Stimulated activated memory B cell treated with anti-CD40 and anti-IgM and Interleukin-4, amounts not matched to agents 10 μg/mL and 1 μg/mL and 100 μg/mL, for 72 hours (primary cell): ENCODE measurements around the gene SPTBN1.

Experiments used
- ATAC-seq: fragments of 150-1000 bp; cut with Tn5 transposase; 2 replicates; pipeline ENCODE4 v1.10.0; 2021
- H3K27ac Mint-ChIP-seq: one replicate; pipeline ENCODE4 v1.8.0; 2022; ENCODE audit warnings: mild to moderate bottlenecking, mixed read lengths
- H3K27me3 Mint-ChIP-seq: one replicate; pipeline ENCODE4 v1.8.0; 2022; ENCODE audit warnings: mixed read lengths
- H3K36me3 Mint-ChIP-seq: one replicate; pipeline ENCODE4 v1.8.0; 2022; ENCODE audit warnings: mixed read lengths
- H3K4me1 Mint-ChIP-seq: one replicate; pipeline ENCODE4 v1.8.0; 2022; ENCODE audit warnings: mixed read lengths
- H3K4me3 Mint-ChIP-seq: one replicate; pipeline ENCODE4 v1.8.0; 2022; ENCODE audit warnings: mild to moderate bottlenecking, moderate library complexity, mixed read lengths
- H3K9me3 Mint-ChIP-seq: one replicate; pipeline ENCODE4 v1.8.0; 2022; ENCODE audit warnings: mixed read lengths

The SPTBN1 gene

GRCh38 chr2:54708584-54709335, 252.6 kb downstream of the SPTBN1 start:
- Mint-ChIP-seq H3K4me3 (peak overlapping the region; percentile 84), H3K27me3 (peaks cover 8% of the 10 kb centered on the region), H3K27ac (peak overlapping the region; percentile 62), H3K9me3 (no peaks in the 10 kb centered on the region), H3K36me3 (no peaks in the 10 kb centered on the region), H3K4me1 (peaks cover 21% of the 10 kb centered on the region)
- peak; percentile 69 for ATAC-seq

GRCh38 chr2:54709336-54709809, 253.2 kb downstream of the SPTBN1 start:
- Mint-ChIP-seq H3K9me3 (no peaks in the 10 kb centered on the region), H3K27ac (peak overlapping the region; percentile 62)

DNA sequence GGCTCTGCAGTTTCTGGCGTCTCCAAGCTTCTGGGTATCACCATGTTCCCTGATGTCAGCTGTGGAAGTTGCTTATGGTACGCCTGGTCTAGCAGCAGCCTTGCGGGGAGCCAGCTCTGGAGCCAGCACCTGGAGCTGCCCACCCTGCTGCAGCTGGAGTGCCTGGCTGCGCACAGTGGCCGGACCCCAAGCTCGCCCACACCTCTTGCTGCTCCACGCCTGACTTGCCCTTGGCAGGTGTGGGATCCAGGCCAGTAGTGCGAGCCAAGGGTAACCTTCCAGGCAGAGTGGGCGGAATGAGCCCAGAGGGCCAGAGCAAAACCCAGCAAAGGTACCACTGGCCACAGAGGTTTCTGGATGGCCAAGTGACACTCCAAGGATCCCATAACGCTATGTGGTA, 254.1 kb downstream of the SPTBN1 start:
- Mint-ChIP-seq H3K27me3 (peaks cover 8% of the 10 kb centered on the region), H3K4me1 (peaks cover 21% of the 10 kb centered on the region), H3K36me3 (no peaks in the 10 kb centered on the region), H3K9me3 (no peaks in the 10 kb centered on the region), H3K4me3 (peak overlapping the region; percentile 57), H3K27ac (peak overlapping the region; percentile 54)
- no peak for ATAC-seq

More at GRCh38 chr2:54709336-54709809, 253.2 kb downstream of the SPTBN1 start:
- H3K4me3 Mint-ChIP-seq: peak overlapping the region; percentile 84
- peaks cover 8% of the 10 kb centered on the region for H3K27me3 Mint-ChIP-seq
- H3K36me3 Mint-ChIP-seq: no peaks in the 10 kb centered on the region
- peak; percentile 73 for ATAC-seq
- peaks cover 21% of the 10 kb centered on the region for H3K4me1 Mint-ChIP-seq

GRCh38 chr2:54712516-54712915, 256.4 kb downstream of the SPTBN1 start:
- peaks cover 21% of the 10 kb centered on the region for H3K4me1 Mint-ChIP-seq
- H3K9me3 Mint-ChIP-seq: no peaks in the 10 kb centered on the region
- no peak for ATAC-seq
- no peak overlapping the region for H3K27ac Mint-ChIP-seq
- H3K36me3 Mint-ChIP-seq: no peaks in the 10 kb centered on the region
- no peak overlapping the region for H3K4me3 Mint-ChIP-seq
- peaks cover 8% of the 10 kb centered on the region for H3K27me3 Mint-ChIP-seq

GRCh38 chr2:54714996-54715395, 258.9 kb downstream of the SPTBN1 start:
- H3K4me3 Mint-ChIP-seq: no peak overlapping the region
- H3K27me3 Mint-ChIP-seq: peaks cover 7% of the 10 kb centered on the region
- H3K36me3 Mint-ChIP-seq: no peaks in the 10 kb centered on the region
- H3K9me3 Mint-ChIP-seq: no peaks in the 10 kb centered on the region
- H3K4me1 Mint-ChIP-seq: peaks cover 6% of the 10 kb centered on the region
- no peak overlapping the region for H3K27ac Mint-ChIP-seq
- no peak for ATAC-seq

DNA sequence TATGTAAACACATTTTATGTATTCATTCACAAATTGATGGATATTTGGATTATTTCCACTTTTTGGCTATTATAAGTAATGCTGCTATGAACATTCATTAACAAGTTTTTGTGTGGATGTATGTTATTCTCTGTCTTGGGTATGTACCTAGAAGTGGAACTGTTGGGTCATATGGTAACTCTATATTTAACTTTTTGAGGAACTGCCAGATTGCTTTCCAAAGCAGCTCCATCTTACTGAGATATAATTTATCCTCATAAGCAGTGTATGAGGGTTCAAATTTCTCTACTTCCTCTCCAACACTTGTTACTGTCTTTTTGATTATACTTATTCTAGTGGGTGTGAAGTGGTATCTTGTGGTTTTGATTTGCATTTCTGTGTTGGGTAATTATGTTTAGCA, 260.2 kb downstream of the SPTBN1 start:
- Mint-ChIP-seq H3K4me1 (no peaks in the 10 kb centered on the region), H3K36me3 (no peaks in the 10 kb centered on the region), H3K27ac (no peak overlapping the region), H3K9me3 (no peaks in the 10 kb centered on the region), H3K27me3 (no peaks in the 10 kb centered on the region), H3K4me3 (no peak overlapping the region)
- ATAC-seq: no peak

DNA sequence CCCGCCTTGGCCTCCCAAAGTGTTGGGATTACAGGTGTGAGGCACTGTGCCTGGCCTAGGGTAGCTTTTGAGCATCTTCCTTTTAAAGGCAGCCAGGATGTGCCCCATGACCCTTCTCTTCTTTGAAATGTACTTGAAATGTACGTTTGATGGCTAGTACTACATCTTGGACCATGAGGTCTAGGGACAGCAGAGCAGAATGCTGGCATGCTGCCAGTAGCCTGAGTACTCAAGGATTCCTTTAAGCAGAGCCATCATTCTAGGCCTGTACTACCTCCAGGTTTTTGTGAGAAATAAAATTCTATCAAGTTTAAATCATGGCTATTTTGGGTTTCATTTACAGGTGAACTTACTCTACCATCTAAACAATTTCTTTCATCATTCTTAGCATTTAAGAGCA, 264.4 kb downstream of the SPTBN1 start:
- Mint-ChIP-seq H3K36me3 (no peaks in the 10 kb centered on the region), H3K4me3 (no peak overlapping the region), H3K9me3 (no peaks in the 10 kb centered on the region), H3K27ac (no peak overlapping the region), H3K27me3 (no peaks in the 10 kb centered on the region), H3K4me1 (peaks cover 14% of the 10 kb centered on the region)
- no peak for ATAC-seq
